Stimulated activated CD8-positive, alpha-beta memory T cell treated with anti-CD3 and anti-CD28 coated beads, Interleukin-12 subunit alpha, Interleukin-12 subunit beta, amount 100 ng/mL, for 1 hour (primary cell): ENCODE measurements around the gene BRME1.
"Not testable (repeated sequence)": the region's sequence is repeated elsewhere in the genome, so short reads cannot be mapped to it uniquely, and the experiment has no call there.

Experiments
- DNase-seq: peaks from one replicate; pipeline ENCODE4 v3.0.0-alpha.2; 2020; ENCODE audit warnings: low read depth

BRME1 gene

DNA sequence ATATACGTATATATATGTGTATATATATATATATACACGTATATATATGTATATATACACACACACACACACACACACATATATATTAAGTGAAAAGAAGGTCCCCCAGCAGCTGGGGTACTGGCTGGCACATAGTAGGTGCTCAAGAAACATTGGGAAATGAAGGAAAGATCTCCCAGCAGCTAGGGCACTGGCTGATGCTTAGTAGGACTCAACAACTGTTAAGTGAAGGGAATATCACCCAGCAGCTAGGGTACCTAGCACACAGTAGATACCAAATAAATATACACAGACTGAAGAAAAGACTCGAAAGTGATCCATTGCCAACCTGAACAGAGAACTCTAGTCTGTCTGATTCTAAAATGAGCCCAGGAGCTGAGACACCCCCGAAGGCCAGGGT, 20.1 kb upstream of the BRME1 start:
- no peak for DNase-seq

DNA sequence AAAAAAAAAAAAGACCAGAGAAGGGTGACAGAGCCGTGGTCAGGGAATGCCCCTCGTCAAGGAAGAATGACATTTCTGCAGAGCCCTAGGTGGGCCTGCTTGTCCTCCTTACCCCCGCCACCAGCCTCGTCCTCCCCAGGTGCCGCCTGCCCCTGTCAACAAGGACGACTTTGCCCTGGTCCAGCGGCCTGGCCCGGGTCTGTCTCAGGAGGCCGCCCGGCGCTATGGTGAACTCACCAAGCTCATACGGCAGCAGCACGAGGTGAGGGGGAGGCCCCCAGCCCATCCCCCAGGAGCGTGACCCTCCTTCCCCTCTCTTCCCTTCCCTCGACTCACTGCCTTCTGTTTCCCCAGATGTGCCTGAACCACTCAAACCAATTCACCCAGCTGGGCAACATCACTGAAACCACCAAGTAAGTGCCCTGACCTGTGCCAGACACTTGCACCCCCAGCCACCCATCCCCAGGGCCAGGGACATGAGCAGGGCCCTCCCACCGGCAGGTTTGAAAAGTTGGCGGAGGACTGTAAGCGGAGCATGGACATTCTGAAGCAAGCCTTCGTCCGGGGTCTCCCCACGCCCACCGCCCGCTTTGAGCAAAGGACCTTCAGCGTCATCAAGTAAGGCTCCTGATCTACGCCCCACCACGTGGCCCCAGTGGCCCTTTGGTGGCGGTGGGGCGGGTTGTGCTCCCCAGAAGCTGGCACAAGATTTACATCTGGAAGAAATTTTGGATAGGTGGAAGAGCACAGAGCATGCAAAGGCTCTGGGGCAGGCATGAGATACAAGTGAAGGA, 17.5 kb upstream of the BRME1 start:
- DNase-seq: no peak

DNA sequence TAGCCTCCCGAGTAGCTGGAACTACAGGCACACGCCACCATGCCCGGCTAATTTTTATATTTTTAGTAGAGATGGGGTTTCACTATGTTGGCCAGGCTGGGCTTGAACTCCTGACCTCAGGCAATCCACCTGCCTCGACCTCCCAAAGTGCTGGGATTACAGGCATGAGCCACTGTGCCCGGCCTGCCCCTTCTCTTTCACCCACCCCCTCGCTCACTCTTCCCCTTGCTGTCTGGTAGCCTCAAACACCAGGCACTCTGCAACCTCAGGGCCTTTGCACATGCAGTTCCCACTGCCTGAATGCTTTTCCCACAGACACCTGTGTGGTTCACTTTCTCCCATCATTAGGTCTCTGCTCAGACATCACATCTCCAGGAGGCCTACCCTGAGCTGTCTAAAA, 16.2 kb upstream of the BRME1 start:
- not testable (repeated sequence) for DNase-seq

DNA sequence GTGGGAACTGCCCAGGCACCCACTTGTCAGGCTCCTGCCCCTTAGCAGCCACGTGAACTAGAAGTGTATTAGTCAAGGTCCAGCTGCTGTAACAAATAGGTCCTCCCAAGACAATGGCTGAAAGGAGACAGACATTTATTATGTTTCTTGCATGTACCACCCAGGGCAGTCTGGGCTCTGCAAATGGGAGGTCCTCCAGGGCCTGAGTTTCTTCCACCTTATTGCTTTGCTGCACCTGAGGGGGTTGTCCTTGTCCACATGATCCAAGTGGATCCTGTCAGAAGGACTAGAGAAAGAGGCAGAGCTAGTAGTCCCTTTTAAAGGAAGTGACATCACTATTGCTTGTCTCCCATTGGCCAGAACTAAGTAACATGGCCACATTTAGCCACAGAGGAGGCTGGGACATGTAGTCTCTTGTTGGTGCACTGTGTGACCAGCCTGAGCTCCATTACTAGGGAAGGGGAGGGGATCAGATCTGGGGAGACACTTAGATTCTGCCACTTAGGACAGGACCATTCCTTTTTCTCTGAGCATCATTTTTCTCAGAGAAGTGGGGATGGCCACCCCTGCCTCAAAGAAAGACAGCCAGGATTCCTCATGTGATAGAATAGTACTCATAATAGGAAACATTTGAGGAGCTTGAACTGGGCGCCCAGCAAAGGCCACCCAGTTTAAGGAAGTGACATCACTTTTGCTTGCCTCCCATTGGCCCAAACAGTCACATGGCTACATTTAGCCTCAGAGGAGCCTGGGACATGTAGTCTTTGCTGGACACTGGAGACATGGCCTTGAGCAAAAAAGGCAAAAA, 15.2 kb upstream of the BRME1 start:
- no peak for DNase-seq

DNA sequence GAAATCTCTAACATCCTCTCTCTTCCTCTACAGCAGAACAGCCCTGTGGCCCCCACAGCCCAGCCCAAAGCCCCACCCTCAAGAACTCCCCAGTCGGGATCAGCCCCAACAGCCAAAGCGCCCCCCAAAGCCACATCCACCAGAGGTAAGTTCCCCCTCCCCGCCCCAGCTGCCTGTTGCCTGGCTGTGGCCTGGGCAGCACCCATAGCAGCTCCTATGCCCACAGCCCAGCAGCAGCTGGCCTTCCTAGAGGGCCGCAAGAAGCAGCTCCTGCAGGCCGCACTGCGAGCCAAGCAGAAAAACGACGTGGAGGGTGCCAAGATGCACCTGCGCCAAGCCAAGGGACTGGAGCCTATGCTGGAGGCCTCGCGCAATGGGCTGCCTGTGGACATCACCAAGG, 14.6 kb upstream of the BRME1 start:
- no peak for DNase-seq

DNA sequence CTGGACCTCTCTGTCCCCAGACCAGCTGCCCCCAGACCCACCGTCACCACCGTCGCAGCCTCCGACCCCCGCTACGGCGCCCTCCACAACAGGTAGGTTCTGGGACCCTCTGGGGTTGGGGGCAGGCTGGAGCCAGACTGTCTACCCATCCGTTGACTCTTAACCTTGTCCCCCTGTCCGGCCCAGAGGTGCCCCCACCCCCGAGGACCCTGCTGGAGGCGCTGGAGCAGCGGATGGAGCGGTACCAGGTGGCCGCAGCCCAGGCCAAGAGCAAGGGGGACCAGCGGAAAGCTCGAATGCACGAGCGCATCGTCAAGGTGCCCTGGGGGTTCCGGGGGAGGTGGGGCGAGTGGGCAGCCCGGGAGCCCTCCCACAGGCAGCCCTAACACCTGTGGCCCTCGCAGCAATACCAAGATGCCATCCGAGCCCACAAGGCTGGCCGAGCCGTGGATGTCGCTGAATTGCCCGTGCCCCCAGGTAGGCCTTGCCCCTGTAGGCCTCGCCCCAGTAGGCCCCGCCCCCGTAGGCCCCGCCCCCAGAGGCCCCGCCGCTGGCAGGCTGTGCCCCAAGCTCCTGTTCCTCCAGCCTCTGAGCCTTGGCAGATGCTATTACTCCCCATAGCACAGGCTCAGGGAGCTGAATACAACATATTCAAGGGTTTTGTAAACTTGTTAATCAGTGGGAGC, 13.0 kb upstream of the BRME1 start:
- no peak for DNase-seq

DNA sequence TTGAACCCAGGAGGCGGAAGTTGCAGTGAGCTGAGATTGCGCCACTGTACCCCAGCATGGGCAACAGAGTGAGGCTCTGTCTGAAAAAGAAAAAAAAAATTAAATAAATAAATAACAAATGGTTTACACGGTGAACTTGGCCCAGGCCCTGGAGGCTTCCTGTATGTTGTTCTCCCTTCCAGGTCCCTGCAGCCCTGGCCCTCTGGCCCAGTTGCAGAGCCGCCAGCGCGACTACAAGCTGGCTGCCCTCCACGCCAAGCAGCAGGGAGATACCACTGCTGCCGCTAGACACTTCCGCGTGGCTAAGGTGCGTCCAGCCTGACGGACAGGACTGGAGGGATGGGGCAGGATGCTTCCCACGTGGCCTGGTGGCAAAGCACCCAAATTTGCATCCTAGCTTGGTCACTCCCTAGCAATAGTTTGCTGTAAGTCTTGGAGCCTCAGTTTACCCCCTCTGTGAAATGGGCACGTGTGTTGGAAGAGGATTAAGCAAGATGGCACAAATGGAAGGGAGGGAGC, 12.0 kb upstream of the BRME1 start:
- DNase-seq: no peak

DNA sequence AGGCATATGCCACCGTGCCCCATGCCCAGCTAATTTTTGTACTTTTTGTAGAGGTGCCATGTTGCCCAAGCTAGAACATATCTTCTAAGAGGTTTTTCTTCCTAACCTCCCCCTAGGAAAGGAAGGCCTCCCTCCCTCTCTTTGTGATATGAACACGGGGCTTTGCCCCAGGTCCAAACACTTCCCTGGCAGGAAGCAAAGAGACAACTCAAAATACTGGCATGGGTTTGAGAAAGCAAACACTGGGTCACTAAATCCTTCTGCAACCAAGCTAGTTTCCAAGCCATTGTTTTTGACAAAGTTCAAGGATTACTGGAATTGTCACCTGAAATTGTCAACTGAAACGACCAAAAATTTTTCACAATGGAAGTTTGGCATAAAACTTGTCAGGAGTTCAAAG, 8.9 kb upstream of the BRME1 start:
- DNase-seq: no peak

DNA sequence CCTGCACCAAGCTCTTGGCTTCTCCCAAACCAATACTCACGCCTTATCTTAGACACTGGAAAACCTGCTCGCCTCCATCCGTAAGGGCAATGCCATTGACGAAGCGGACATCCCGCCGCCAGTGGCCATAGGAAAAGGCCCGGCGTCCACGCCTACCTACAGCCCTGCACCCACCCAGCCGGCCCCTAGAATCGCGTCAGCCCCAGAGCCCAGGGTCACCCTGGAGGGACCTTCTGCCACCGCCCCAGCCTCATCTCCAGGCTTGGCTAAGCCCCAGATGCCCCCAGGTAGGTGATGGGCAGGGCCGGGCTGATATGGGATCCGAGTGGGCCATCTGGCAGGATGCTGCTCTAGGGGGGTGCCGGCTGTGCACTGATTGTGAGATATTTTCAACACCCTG, 7.4 kb upstream of the BRME1 start:
- no peak for DNase-seq

DNA sequence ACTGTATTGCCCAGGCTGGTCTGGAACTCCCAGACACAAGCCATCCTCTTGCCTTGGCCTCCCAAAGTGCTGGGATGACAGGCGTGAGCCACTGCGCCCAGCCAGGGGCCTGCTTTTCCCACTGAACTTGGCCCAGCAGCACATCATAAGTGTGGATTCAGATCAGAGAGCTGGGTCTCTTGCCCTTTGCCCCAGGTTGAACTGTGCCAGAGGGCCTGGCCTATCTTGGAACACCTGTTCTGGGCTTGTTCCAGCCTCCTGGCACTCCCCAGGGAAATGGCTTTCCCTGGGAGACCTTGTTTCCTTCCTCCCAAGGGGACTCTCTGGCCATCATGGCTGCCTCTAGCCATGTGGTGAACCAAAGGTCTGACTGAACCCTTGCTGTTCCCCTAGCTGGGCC, 3.5 kb upstream of the BRME1 start:
- DNase-seq: no peak

DNA sequence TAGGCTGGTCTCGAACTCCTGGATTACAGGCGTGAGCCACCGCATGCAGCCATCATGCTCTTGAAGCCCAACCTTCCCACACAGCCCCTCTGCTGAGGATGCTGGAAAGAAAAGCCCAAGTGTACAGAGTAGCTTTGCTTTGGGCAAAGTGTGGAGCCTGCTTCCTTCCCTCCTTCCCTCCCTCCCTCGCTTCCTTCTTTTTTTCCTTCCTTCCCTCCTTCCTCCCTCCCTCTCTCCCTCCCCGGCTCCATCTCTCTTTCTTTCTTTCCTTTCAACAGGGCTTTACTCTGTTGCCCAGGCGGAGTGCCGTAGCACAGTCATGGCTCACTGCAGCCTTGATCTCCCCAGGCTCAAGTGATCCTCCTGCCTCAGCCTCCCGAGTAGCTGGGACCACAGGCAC, 2.8 kb upstream of the BRME1 start:
- DNase-seq: no peak

DNA sequence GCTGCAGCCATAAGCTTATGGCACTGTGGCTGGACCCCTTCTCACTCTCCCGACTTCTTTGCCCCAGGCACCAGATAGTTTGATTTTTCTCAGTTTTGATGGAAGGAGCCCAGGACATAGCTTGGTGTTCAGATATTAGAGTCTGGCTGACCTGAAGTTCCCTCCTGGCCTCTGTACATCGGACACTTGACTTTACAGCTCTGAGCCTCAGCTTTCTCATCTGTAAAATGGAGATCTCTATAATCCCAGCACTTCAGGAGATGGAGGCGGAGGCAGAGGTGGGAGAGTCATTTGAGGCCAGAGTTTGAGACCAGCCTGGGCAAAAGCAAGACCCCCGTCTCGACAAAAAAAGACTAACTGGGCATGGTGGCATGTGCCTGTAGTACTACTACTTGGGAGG, 993 bp upstream of the BRME1 start:
- no peak for DNase-seq

DNA sequence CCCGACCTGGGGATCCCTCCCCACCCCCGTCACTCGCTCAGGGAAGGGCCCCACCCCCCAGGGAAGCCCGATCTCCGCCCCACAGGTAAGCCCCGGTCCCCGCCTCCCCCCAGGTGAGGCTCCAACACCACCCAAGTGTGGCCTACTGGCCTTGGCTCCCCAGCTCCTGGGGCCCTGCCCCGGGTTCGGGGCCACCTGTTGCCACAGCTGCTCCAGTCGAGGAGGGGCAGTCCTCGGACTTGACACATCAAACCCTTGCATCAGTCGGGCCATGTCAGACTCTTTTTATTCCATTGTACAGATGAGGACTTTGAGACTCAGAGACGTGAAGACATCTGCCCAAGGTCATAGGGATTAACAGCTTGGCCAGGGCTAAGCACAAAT, 596 bp upstream of the BRME1 start:
- no peak for DNase-seq

DNA sequence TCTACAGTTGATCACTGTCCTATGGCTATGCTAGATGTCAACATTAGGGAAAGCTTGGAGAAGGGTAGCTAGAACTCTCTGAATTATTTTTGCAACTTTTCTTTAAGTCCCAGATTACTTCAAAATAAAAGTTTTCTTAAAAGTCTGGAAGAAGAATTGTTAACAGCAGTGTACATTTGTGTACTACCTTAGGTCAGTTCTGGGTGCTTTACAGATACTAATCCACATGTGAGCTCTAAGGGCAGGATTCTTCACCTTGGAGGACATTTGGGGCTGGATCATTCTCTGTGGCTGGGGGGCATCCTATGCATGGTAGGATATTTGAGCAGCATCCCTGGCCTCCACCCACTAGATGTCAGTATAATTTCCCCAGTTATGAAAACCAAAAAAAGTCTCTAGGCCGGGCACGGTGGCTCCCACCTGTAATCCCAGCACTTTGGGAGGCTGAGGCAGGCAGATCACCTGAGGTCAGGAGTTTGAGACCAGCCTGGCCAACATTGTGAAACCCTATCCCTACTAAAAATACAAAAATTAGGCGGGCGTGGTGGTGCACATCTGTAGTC, 2.8 kb downstream of the BRME1 start:
- no peak for DNase-seq

DNA sequence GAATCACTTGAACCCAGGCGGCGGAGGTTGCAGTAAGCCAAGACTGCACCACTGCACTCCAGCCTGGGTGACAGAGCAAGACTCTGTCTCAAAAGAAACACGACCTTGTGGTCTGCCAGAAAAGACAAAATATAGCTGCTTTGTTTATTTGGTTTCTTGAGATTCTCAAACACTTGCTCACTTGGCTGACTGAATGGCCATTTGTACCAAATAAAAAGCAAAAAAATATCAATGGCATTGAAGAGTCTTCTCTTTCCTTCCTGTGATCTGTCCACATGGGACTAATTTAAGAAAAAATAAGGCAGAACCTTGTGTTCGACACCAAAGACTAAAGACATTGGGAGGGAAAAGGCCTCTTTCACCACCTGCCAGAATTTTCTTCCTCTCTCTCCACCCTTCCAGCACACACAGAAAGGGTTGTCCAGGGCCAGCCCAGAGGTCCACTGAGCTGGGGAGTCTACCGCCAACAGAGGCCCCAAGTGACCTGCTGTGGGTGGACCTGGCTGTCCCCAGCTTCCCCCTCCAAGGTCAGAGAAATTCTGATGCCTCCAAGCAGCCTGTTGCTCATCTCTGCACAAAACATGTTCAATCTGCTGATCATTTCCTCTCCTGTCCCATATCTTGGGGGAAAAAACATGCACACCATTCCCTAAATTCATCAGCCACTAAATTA, 5.9 kb downstream of the BRME1 start:
- DNase-seq: no peak

DNA sequence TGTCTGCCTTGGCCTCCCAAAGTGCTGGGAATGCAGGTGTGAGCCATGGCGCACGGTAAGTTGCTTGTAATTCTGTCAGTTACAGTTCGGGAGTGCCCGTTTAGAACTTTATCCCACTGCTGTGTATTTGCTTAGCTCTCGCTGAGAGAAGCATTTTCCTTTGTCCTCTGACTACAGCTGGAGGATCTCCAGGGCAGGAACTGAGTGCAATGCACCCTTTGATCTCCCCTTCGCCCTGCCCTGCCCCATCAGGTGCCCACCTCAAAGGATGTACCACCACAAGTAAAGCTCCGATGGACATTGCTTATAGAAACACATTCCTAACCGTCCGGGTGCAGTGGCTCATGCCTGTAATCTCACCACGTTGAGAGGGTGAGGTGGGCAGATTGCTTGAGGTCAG, 6.5 kb downstream of the BRME1 start:
- no peak for DNase-seq

DNA sequence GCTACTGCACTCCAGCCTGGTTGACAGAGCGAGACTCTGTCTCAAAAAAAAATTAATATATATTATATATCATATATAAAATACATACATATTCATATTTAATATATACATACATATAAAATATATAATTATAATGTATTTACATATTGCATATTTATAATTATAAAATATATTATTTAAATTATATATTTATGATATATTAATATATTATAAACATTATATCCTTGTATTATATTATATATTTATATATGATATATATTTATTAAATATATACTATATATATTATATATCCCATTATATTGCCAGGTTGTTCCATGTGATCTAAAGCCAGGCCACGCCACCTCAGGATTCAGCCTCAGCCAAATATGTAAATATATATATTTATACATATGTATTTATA, 9.7 kb downstream of the BRME1 start:
- no peak for DNase-seq

DNA sequence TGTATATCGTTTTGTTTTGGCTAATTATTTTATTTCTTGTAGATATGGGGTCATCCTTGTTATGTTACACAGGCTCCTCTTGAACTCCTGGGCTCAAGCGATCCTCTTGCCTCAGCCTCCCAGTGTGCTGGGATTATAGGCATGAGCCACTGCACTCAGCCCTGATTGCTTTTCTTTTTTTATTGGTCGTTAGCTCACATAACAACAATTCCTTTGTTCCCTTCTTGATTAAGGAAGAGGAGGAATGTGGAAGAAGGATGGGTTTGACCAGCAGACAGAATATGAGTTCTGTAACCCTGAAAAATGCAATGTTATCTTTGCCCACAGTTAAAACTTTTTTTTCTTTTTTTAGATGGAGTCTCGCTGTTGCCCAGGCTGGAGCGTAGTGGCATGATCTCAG, 11.4 kb downstream of the BRME1 start:
- no peak for DNase-seq

DNA sequence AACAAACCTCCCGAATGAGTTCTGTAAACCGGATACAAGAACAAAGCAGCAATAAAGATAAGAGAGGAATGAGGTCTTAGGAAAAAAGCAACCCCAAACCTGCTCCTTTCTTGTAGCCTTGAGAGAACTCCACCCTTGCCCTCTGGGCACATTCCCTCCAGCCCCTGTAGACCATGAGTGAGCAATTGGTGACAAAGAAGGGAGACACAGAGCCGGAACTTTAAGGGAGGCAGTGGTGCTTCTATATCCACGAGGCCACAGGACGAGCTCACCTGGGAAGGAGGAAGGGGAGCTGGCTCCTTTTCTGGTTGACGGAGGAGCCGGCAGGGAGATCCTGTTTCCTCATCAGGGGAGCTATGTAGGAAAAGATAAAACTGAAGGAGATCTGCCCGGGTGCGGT, 13.0 kb downstream of the BRME1 start:
- no peak for DNase-seq

DNA sequence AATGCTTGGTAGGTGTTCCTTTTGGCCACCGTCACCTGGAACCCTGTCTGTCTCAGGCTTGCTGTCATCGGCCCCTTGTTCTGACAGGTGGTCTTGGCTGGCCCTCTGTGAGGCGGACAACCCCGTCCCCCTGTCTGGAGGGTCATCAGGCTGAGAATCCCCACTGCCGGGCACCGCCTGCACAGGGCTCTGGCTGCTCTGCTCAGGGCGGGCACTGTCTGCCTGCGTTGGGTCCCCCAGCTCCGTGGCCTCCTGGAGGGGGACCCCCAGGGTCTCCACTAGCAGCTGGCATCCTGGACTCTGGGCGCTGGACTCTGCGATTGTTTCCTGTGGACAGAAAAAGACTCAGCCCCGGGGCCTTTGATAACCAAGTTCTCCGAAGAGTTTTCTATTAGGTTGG, 15.8 kb downstream of the BRME1 start:
- DNase-seq: no peak

DNA sequence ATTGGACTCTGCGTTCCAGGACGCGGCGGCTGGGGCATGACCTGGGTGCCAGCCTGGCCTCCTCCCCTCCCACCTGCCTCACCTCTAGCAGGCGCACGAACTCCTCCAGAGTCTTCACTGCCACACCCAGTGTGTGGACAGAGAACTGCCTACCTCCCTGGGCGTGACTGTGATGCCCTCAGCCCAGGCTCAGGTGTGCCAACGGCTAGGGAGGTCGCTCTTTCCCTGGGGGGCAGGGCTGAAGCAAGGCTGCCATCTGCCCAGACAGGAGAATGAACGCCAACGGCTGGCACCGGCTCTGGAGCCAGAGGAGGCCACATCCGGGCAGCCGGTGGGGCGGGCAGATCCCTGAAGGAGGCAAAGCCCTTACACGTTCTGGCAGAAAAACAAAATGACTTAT, 17.6 kb downstream of the BRME1 start:
- no peak for DNase-seq

DNA sequence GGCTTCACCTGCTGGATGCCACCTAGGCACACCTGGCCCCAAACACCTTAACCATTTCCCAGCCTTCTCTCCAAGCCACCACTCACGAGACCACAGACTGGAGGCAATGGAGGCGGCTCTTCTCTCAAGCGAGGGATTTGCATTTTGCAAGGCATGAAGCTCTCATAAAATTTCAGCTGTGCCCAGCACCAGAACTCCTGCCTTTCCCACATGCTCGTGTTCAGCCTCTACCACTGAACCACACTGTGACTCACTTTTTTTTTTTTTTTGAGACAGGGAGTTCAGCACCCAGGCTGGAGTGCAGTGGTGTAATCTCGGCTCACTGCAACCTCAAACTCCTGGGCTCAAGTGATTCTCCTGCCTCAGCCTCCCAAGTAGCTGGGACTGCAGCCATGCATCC, 18.4 kb downstream of the BRME1 start:
- DNase-seq: no peak
